Stimulated activated naive CD8-positive, alpha-beta T cell treated with anti-CD3 and anti-CD28 coated beads, Interleukin-15, Interleukin-2, amounts not matched to agents 100 U/mL and 50 U/mL, for 24 hours (primary cell): ENCODE measurements around the gene MMP10.

ENCODE experiments used
- ATAC-seq: fragments of 150-1000 bp; cut with Tn5 transposase; one replicate; pipeline ENCODE4 v1.10.0; 2021
- DNase-seq: peaks from one replicate; pipeline ENCODE4 v3.0.0; 2021

MMP10 gene

DNA sequence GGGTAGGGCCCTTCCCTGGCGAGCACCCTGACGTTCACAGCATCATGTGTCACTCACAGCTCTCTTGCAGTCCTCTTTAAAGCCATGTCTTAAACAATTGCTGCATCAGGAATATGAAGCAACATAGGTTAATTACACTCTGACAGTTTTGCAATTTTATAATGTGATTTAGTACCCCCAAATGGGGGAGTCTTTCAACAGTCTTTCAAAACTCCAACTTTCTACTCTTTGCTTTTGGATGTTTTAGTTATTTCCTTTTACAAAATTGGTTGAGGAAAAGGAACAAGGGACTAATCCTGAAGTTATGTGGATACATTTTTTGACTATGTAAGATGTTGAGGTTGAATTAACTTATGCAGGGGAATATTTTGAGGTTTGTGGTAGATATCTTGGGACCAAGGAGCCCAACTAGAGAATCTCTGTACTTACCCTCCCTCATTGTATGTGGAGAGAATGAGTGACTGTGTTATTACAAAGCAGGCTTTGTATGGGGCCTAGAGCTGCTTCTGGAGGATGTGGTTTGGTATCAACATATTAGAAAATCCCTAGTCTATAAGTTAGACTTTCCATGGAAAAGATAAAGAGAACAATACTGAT, 55.4 kb downstream of the MMP10 start, which contains the start of gene MMP8:
Gene MMP8 (minus strand): TSS at position 51 of the 597 bp plus-strand sequence. CDS start 99 bp downstream, outside the sequence.
- no peak for ATAC-seq
- DNase-seq: no peak

DNA sequence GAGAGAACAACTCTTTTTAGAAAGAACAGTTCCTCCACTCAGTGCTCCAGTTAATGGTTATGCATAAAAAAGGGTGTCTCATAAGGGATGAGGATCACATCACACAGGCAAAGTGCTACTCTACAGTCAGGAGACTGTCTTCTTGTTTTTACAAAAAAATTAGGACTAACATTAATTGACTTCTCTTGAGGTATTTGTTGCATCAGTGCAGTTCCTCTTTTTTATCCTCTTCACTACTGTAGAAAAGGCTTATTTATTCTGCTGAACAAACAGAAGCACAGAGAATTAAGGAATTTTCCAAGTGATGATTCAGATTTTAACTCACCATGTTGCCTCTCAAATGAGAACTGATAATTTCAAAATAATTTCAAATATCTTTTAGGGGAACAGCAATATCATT, 57.6 kb downstream of the MMP10 start:
- DNase-seq (no peak), ATAC-seq (no peak)
